HEK293T (cell line): ENCODE data around the gene GNB1L.

Experiments
- CTCF ChIA-PET: fragments of 350-600 bp; formaldehyde crosslinking; extraction: SDS; loops from one replicate; lab custom pipeline; 2021; ENCODE audit warnings: antibody characterized with exemption, inconsistent platforms; lab: Yijun Ruan, JAX
- POLR2A ChIA-PET: fragments of 350-600 bp; formaldehyde crosslinking; extraction: SDS; loops from one replicate; lab custom pipeline; 2020; ENCODE audit warnings: antibody characterized with exemption, inconsistent platforms; lab: Yijun Ruan, JAX
- DNase-seq: peaks from one replicate; pipeline ENCODE4 v3.0.0; 2012; ENCODE audit warnings: mixed read lengths; ENCODE audit errors: extremely low spot score
- ARNT ChIP-seq: fragments of 450-650 bp; IDR thresholded peaks from 2 replicates; pipeline ENCODE4 v1.6.1; 2017; ENCODE audit warnings: mild to moderate bottlenecking
- BHLHE40 ChIP-seq: fragments of 450-650 bp; IDR thresholded peaks from 2 replicates; pipeline ENCODE4 v1.6.1; 2016; ENCODE audit warnings: mild to moderate bottlenecking, moderate library complexity, borderline replicate concordance
- CTBP1 ChIP-seq: fragments of 450-650 bp; IDR thresholded peaks from 2 replicates; pipeline ENCODE4 v1.6.1; 2016; ENCODE audit warnings: borderline replicate concordance
- ELF4 ChIP-seq: fragments of 450-650 bp; IDR thresholded peaks from 2 replicates; pipeline ENCODE4 v1.6.1; 2017; ENCODE audit warnings: antibody characterized with exemption
- FOXA1 ChIP-seq: fragments of 450-650 bp; IDR thresholded peaks from 2 replicates; pipeline ENCODE4 v1.6.1; 2016; ENCODE audit warnings: mild to moderate bottlenecking
- FOXK2 ChIP-seq: fragments of 450-650 bp; IDR thresholded peaks from 2 replicates; pipeline ENCODE4 v1.6.1; 2016; ENCODE audit warnings: mild to moderate bottlenecking
- FOXM1 ChIP-seq: fragments of 450-650 bp; IDR thresholded peaks from 2 replicates; pipeline ENCODE4 v1.6.1; 2017; ENCODE audit warnings: mild to moderate bottlenecking, borderline replicate concordance
- HDGF ChIP-seq: fragments of 450-650 bp; IDR thresholded peaks from 2 replicates; pipeline ENCODE4 v1.6.1; 2017; ENCODE audit warnings: antibody characterized with exemption, borderline replicate concordance
- L3MBTL2 ChIP-seq: fragments of 450-650 bp; conservative IDR thresholded peaks from 2 replicates; pipeline ENCODE4 v1.6.1; 2016; ENCODE audit warnings: mild to moderate bottlenecking
- LEF1 ChIP-seq: fragments of 450-650 bp; IDR thresholded peaks from 2 replicates; pipeline ENCODE4 v1.6.1; 2017; ENCODE audit warnings: mild to moderate bottlenecking, borderline replicate concordance
- NFRKB ChIP-seq: fragments of 450-650 bp; IDR thresholded peaks from 2 replicates; pipeline ENCODE4 v1.6.1; 2016; ENCODE audit warnings: mild to moderate bottlenecking, moderate library complexity
- PKNOX1 ChIP-seq: fragments of 450-650 bp; IDR thresholded peaks from 2 replicates; pipeline ENCODE4 v1.6.1; 2016
- SP1 ChIP-seq: fragments of 450-650 bp; IDR thresholded peaks from 2 replicates; pipeline ENCODE4 v1.6.1; 2017
- SUZ12 ChIP-seq: fragments of 450-650 bp; IDR thresholded peaks from 2 replicates; pipeline ENCODE4 v1.6.1; 2016; ENCODE audit warnings: mild to moderate bottlenecking
- TARDBP ChIP-seq: fragments of 450-650 bp; IDR thresholded peaks from 2 replicates; pipeline ENCODE4 v1.6.1; 2016
- ZNF384 ChIP-seq: fragments of 450-650 bp; IDR thresholded peaks from 2 replicates; pipeline ENCODE4 v1.6.1; 2016

The GNB1L gene

GRCh38 chr22:19799322-19800190, 55.1 kb downstream of the GNB1L start:
- TF ChIP-seq TARDBP (no peak), FOXA1 (no peak), SUZ12 (no peak), L3MBTL2 (no peak), ZNF384 (no peak), FOXM1 (no peak), NFRKB (no peak), CTBP1 (no peak), SP1 (no peak), ARNT (no peak), PKNOX1 (no peak), ELF4 (no peak), BHLHE40 (no peak), HDGF (no peak), FOXK2 (no peak)
- no peak for DNase-seq
- ChIA-PET POLR2A (no interaction called here), CTCF (interaction anchor here (0.5 kb wide), 1 partner anchor 111 kb away, joined by 4 read pairs; no protein-coding TSS in a partner anchor)

- DNase-seq, result no peak
- CTCF ChIA-PET, result interaction anchor here (0.5 to 0.6 kb wide), 2 partner anchors 111 to 260 kb away, joined by 3 to 4 read pairs; no protein-coding TSS in a partner anchor
- TF ChIP-seq FOXM1, result no peak
- TF ChIP-seq LEF1, result no peak
- no peak for TF ChIP-seq BHLHE40
- no peak for TF ChIP-seq ZNF384
- TF ChIP-seq L3MBTL2, result no peak
- TF ChIP-seq ARNT, result no peak
- no peak for TF ChIP-seq ELF4
- TF ChIP-seq SP1, result no peak
- TF ChIP-seq PKNOX1, result no peak
- no peak for TF ChIP-seq TARDBP
- POLR2A ChIA-PET, result no interaction called here
These were observed 55.8 kb downstream of the GNB1L start for GRCh38 chr22:19798891-19799293.

DNA sequence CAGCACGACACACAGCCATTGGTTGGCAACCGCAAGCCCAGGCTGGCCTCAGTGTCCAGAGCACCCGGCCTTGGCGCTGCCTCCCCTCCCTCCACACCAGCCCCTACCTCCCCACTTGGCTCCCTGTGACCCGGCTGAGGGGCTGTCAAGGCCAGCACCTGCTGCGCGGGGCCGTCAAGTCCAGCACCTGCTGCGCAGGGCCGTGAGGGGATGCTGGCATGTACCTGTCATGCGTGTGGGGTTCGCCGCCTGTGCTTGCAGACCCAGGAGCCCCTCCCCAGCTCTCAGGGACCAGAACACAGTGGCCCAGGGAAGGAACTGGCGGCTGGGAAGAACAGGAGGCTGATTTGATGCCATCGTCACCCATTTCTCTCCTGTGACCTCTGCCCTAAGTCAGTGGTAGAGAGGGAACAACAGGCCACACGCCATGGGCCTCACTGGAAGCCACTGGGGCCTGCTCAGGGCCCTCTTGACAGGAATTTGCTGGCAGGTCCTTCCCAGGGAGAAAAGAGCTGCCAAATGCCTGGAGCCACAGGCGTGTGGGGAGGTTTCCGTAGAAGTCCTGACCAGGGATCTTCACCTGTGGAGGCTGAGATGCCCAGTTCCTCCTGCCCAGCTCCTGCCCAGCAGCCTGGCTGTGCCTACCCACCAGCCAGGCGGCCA, 56.5 kb downstream of the GNB1L start:
- ChIA-PET CTCF (interaction anchor here (0.6 kb wide), 1 partner anchor 261 kb away, joined by 3 read pairs; no protein-coding TSS in a partner anchor), POLR2A (no interaction called here)
- no peak for TF ChIP-seq SP1
- no peak for TF ChIP-seq ARNT
- no peak for TF ChIP-seq NFRKB
- no peak for TF ChIP-seq ZNF384
- TF ChIP-seq HDGF, result no peak
- TF ChIP-seq TARDBP, result no peak
- no peak for TF ChIP-seq FOXM1
- no peak for DNase-seq

GRCh38 chr22:19797086-19798002, 57.3 kb downstream of the GNB1L start:
- DNase-seq, result no peak
- TF ChIP-seq HDGF, result no peak
- TF ChIP-seq LEF1, result no peak
- TF ChIP-seq SUZ12, result no peak
- TF ChIP-seq L3MBTL2, result no peak
- no peak for TF ChIP-seq ARNT
- no peak for TF ChIP-seq ELF4
- TF ChIP-seq ZNF384, result no peak
- no peak for TF ChIP-seq PKNOX1
- no peak for TF ChIP-seq SP1
- TF ChIP-seq CTBP1, result no peak
- no peak for TF ChIP-seq NFRKB
- TF ChIP-seq TARDBP, result no peak
- TF ChIP-seq FOXM1, result no peak
- TF ChIP-seq BHLHE40, result no peak
- no peak for TF ChIP-seq FOXK2
- no peak for TF ChIP-seq FOXA1
- CTCF ChIA-PET, result no interaction called here
- POLR2A ChIA-PET, result no interaction called here

GRCh38 chr22:19796160-19796559, 58.5 kb downstream of the GNB1L start:
- CTCF ChIA-PET, result no interaction called here
- TF ChIP-seq PKNOX1 (no peak), SP1 (no peak)
- POLR2A ChIA-PET, result no interaction called here
- DNase-seq, result no peak
